ENCODE measurements around the gene MYOCD. TPM values are rescaled to one million over a fixed set of nuclear protein-coding genes. Genes with fewer than 3 reads are reported as not detected.

Gene MYOCD
- total RNA-seq, 1 experiment from 2014 or later = 1.2 TPM

GRCh38 chr17:12739500-12739899 is 73.8 kb downstream of the MYOCD start:
- POLR2A ChIA-PET = no interaction called here
- Mint-ChIP-seq H3K4me1 (peaks cover 21% of the 10 kb centered on the region), H3K27ac (no peak overlapping the region), H3K9me3 (no peaks in the 10 kb centered on the region), H3K36me3 (no peaks in the 10 kb centered on the region), H3K27me3 (ENCODE audit: low read depth) (no peaks in the 10 kb centered on the region), H3K4me3 (no peak overlapping the region)
- DNase-seq (ENCODE audit: low spot score) = no peak
- ATAC-seq = no peak
- TF ChIP-seq, protein P1, sequence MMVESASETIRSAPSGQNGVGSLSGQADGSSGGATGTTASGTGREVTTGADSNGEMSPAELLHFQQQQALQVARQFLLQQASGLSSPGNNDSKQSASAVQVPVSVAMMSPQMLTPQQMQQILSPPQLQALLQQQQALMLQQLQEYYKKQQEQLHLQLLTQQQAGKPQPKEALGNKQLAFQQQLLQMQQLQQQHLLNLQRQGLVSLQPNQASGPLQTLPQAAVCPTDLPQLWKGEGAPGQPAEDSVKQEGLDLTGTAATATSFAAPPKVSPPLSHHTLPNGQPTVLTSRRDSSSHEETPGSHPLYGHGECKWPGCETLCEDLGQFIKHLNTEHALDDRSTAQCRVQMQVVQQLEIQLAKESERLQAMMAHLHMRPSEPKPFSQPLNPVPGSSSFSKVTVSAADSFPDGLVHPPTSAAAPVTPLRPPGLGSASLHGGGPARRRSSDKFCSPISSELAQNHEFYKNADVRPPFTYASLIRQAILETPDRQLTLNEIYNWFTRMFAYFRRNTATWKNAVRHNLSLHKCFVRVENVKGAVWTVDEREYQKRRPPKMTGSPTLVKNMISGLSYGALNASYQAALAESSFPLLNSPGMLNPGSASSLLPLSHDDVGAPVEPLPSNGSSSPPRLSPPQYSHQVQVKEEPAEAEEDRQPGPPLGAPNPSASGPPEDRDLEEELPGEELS (CRISPR knock-in tag; IDR thresholded peaks at IDR 0.05) = no peak
- TF ChIP-seq, protein P2, sequence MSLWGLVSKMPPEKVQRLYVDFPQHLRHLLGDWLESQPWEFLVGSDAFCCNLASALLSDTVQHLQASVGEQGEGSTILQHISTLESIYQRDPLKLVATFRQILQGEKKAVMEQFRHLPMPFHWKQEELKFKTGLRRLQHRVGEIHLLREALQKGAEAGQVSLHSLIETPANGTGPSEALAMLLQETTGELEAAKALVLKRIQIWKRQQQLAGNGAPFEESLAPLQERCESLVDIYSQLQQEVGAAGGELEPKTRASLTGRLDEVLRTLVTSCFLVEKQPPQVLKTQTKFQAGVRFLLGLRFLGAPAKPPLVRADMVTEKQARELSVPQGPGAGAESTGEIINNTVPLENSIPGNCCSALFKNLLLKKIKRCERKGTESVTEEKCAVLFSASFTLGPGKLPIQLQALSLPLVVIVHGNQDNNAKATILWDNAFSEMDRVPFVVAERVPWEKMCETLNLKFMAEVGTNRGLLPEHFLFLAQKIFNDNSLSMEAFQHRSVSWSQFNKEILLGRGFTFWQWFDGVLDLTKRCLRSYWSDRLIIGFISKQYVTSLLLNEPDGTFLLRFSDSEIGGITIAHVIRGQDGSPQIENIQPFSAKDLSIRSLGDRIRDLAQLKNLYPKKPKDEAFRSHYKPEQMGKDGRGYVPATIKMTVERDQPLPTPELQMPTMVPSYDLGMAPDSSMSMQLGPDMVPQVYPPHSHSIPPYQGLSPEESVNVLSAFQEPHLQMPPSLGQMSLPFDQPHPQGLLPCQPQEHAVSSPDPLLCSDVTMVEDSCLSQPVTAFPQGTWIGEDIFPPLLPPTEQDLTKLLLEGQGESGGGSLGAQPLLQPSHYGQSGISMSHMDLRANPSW (CRISPR knock-in tag; conservative IDR thresholded peaks at IDR 0.05; ENCODE audit: low read depth) = no peak
- TF ChIP-seq FOXK1 (CRISPR knock-in tag; IDR thresholded peaks at IDR 0.05) (no peak), ZMAT4 (CRISPR knock-in tag; IDR thresholded peaks at IDR 0.05) (no peak), GABPB1 (CRISPR knock-in tag; IDR thresholded peaks at IDR 0.05) (no peak), RORB (CRISPR knock-in tag; IDR thresholded peaks at IDR 0.05) (no peak), ZNF138 (CRISPR knock-in tag; conservative IDR thresholded peaks at IDR 0.05) (no peak)
- TF ChIP-seq, protein P3, sequence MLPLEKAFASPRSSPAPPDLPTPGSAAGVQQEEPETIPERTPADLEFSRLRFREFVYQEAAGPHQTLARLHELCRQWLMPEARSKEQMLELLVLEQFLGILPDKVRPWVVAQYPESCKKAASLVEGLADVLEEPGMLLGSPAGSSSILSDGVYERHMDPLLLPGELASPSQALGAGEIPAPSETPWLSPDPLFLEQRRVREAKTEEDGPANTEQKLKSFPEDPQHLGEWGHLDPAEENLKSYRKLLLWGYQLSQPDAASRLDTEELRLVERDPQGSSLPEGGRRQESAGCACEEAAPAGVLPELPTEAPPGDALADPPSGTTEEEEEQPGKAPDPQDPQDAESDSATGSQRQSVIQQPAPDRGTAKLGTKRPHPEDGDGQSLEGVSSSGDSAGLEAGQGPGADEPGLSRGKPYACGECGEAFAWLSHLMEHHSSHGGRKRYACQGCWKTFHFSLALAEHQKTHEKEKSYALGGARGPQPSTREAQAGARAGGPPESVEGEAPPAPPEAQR (CRISPR knock-in tag; IDR thresholded peaks at IDR 0.05) = no peak
- TF ChIP-seq, protein P4, sequence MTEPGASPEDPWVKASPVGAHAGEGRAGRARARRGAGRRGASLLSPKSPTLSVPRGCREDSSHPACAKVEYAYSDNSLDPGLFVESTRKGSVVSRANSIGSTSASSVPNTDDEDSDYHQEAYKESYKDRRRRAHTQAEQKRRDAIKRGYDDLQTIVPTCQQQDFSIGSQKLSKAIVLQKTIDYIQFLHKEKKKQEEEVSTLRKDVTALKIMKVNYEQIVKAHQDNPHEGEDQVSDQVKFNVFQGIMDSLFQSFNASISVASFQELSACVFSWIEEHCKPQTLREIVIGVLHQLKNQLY (CRISPR knock-in tag; IDR thresholded peaks at IDR 0.05) = no peak
- CTCF ChIA-PET = interaction anchor here (0.6 to 1.6 kb wide), 3 partner anchors 9 to 397 kb away, joined by 3 to 5 read pairs (median 4); no protein-coding TSS in a partner anchor

GRCh38 chr17:12743046-12743445 is 77.4 kb downstream of the MYOCD start:
- H3K4me1 Mint-ChIP-seq = peaks cover 30% of the 10 kb centered on the region
- CTCF ChIA-PET = interaction anchor here (1.2 to 2.9 kb wide), 22 partner anchors 9 to 488 kb away, joined by 3 to 68 read pairs (median 10); partner anchors contain the start of genes ELAC2 and MYOCD

More at GRCh38 chr17:12743046-12743445, 77.4 kb downstream of the MYOCD start:
- DNase-seq (ENCODE audit: low spot score) (no peak), ATAC-seq (no peak)
- Mint-ChIP-seq H3K9me3 (no peaks in the 10 kb centered on the region), H3K27ac (no peak overlapping the region), H3K4me3 (no peak overlapping the region), H3K36me3 (no peaks in the 10 kb centered on the region), H3K27me3 (ENCODE audit: low read depth) (no peaks in the 10 kb centered on the region)
- TF ChIP-seq ZNF532 (CRISPR knock-in tag; IDR thresholded peaks at IDR 0.05; ENCODE audit: borderline replicate concordance) = no peak
- TF ChIP-seq E2F1 (CRISPR knock-in tag; IDR thresholded peaks at IDR 0.05) = no peak
- TF ChIP-seq, protein P5, sequence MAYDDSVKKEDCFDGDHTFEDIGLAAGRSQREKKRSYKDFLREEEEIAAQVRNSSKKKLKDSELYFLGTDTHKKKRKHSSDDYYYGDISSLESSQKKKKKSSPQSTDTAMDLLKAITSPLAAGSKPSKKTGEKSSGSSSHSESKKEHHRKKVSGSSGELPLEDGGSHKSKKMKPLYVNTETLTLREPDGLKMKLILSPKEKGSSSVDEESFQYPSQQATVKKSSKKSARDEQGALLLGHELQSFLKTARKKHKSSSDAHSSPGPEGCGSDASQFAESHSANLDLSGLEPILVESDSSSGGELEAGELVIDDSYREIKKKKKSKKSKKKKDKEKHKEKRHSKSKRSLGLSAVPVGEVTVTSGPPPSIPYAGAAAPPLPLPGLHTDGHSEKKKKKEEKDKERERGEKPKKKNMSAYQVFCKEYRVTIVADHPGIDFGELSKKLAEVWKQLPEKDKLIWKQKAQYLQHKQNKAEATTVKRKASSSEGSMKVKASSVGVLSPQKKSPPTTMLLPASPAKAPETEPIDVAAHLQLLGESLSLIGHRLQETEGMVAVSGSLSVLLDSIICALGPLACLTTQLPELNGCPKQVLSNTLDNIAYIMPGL (CRISPR knock-in tag; IDR thresholded peaks at IDR 0.05) = no peak
- no peak for TF ChIP-seq ZNF416 (CRISPR knock-in tag; IDR thresholded peaks at IDR 0.05)
- TF ChIP-seq USF2 (CRISPR knock-in tag; IDR thresholded peaks at IDR 0.05) = no peak
- no peak for TF ChIP-seq CREB1 (CRISPR knock-in tag; IDR thresholded peaks at IDR 0.05)
- no peak for TF ChIP-seq MAX (CRISPR knock-in tag; IDR thresholded peaks at IDR 0.05)
- POLR2A ChIA-PET = interaction anchor here (0.7 kb wide), 1 partner anchor 485 kb away, joined by 3 read pairs; no protein-coding TSS in a partner anchor
